ENCODE results near the gene PTGS1. TPM values are rescaled to one million over a fixed set of nuclear protein-coding genes. Genes with fewer than 3 reads are reported as not detected.
A peak's percentile ranks its signal among the peaks of the same experiment; 100 is the strongest.

Gene PTGS1
- total and polyA plus RNA-seq, 2 of the 13 experiments (the other 11 are each of a cell fraction or from before 2014, with no cell fraction given): 0.07 to 0.08 TPM

DNA sequence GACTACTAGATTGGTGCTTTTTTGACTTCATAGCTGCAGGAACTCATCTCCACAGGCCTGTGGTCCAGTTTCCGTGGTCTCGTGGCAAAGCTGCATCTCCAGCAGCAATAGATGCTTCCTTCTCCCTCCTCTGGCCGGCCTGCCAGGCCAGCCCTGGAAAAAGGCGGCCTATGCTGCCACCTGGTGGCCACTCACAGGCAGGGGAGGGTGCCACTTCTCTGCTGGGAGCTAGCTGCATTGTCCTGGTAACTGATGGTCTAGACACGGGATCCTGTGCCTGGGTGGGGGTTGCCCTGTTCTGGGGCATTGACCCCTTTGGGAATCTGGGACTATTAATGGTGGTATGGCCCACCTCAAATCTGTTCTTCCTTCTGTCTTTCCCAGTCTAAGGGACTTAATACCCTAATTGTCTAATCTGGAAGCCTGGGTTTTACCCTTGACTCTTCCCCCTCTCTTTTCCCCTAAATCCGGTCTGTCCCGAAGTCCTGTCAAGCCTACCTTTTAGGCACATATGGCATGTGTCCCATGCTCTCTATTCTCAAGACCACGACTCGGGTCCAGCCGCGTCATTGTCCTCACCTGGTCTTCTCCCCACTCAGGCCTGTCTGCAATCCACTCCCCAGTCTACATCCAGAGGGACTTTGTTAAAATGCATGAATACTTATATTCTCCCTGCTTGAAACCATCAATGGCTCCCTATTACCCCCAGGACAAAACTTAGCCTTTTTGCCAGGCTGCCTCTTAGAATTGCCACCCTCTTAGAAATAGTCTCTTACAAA, 20.1 kb upstream of the PTGS1 start (continued):
- TF ChIP-seq, protein P1, sequence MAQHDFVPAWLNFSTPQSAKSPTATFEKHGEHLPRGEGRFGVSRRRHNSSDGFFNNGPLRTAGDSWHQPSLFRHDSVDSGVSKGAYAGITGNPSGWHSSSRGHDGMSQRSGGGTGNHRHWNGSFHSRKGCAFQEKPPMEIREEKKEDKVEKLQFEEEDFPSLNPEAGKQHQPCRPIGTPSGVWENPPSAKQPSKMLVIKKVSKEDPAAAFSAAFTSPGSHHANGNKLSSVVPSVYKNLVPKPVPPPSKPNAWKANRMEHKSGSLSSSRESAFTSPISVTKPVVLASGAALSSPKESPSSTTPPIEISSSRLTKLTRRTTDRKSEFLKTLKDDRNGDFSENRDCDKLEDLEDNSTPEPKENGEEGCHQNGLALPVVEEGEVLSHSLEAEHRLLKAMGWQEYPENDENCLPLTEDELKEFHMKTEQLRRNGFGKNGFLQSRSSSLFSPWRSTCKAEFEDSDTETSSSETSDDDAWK (CRISPR knock-in tag; IDR thresholded peaks at IDR 0.05): no peak
- no peak for TF ChIP-seq FLYWCH1 (CRISPR knock-in tag; IDR thresholded peaks at IDR 0.05)
- TF ChIP-seq GZF1 (CRISPR knock-in tag; IDR thresholded peaks at IDR 0.05): no peak
- TF ChIP-seq ZFP36 (IDR thresholded peaks at IDR 0.05; ENCODE audit: borderline replicate concordance, low read depth, low read length, partially characterized antibody): peak; percentile 33
- peak; percentile 68 for TF ChIP-seq SALL1 (CRISPR knock-in tag; IDR thresholded peaks at IDR 0.05)
- no peak for TF ChIP-seq ZNF570 (CRISPR knock-in tag; IDR thresholded peaks at IDR 0.05; ENCODE audit: borderline replicate concordance)
- no peak for TF ChIP-seq HNRNPUL1 (IDR thresholded peaks at IDR 0.05; ENCODE audit: low read depth, low read length)
- TF ChIP-seq MED1 (CRISPR knock-in tag; IDR thresholded peaks at IDR 0.05): no peak
- TF ChIP-seq SCMH1 (CRISPR knock-in tag; IDR thresholded peaks at IDR 0.05; ENCODE audit: borderline replicate concordance): no peak
- TF ChIP-seq EHMT2 (IDR thresholded peaks at IDR 0.05; ENCODE audit: borderline replicate concordance, low read depth, low read length): no peak
- no peak for TF ChIP-seq ZNF660 (CRISPR knock-in tag; IDR thresholded peaks at IDR 0.05; ENCODE audit: borderline replicate concordance, low read depth)
- TF ChIP-seq ZNF205 (CRISPR knock-in tag; IDR thresholded peaks at IDR 0.05): peak; percentile 96
- no peak for TF ChIP-seq RBM39 (IDR thresholded peaks at IDR 0.05; ENCODE audit: low read depth, low read length, poor library complexity, severe bottlenecking)
- TF ChIP-seq ZC3H13 (CRISPR knock-in tag; IDR thresholded peaks at IDR 0.05): no peak
- TF ChIP-seq CCAR2 (optimal IDR thresholded peaks at IDR 0.05; ENCODE audit: low read depth, low read length): no peak
- TF ChIP-seq SP1 (IDR thresholded peaks at IDR 0.05): no peak
- no peak for TF ChIP-seq SP1 (CRISPR knock-in tag; IDR thresholded peaks at IDR 0.05)
- TF ChIP-seq SAFB2 (CRISPR knock-in tag; IDR thresholded peaks at IDR 0.05; ENCODE audit: borderline replicate concordance, low read depth): no peak
- TF ChIP-seq CHD4 (IDR thresholded peaks at IDR 0.05; ENCODE audit: borderline replicate concordance, low read length): no peak
- no peak for TF ChIP-seq NCOR1 (IDR thresholded peaks at IDR 0.05; ENCODE audit: borderline replicate concordance, low read length)
- TF ChIP-seq, protein P2, sequence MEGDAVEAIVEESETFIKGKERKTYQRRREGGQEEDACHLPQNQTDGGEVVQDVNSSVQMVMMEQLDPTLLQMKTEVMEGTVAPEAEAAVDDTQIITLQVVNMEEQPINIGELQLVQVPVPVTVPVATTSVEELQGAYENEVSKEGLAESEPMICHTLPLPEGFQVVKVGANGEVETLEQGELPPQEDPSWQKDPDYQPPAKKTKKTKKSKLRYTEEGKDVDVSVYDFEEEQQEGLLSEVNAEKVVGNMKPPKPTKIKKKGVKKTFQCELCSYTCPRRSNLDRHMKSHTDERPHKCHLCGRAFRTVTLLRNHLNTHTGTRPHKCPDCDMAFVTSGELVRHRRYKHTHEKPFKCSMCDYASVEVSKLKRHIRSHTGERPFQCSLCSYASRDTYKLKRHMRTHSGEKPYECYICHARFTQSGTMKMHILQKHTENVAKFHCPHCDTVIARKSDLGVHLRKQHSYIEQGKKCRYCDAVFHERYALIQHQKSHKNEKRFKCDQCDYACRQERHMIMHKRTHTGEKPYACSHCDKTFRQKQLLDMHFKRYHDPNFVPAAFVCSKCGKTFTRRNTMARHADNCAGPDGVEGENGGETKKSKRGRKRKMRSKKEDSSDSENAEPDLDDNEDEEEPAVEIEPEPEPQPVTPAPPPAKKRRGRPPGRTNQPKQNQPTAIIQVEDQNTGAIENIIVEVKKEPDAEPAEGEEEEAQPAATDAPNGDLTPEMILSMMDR (CRISPR knock-in tag; IDR thresholded peaks at IDR 0.05): peak; percentile 97
- no peak for TF ChIP-seq MATR3 (CRISPR knock-in tag; IDR thresholded peaks at IDR 0.05)
- TF ChIP-seq ZNF235 (CRISPR knock-in tag; IDR thresholded peaks at IDR 0.05; ENCODE audit: borderline replicate concordance): no peak
- peak; percentile 46; the same call in 1 of the 2 replicates for TF ChIP-seq TBX2 (CRISPR knock-in tag; IDR thresholded peaks at IDR 0.05; ENCODE audit: borderline replicate concordance)
- no peak for TF ChIP-seq EP300 (IDR thresholded peaks at IDR 0.05; ENCODE audit: low read depth in 2 of 2, low read length in 2 of 2)
- no peak for TF ChIP-seq EP300 (CRISPR knock-in tag; IDR thresholded peaks at IDR 0.05; ENCODE audit: borderline replicate concordance)
- no peak for TF ChIP-seq MAFK (conservative IDR thresholded peaks at IDR 0.05 in 1 of 2, IDR thresholded peaks at IDR 0.05 in 1 of 2; ENCODE audit: low read length in 2 of 2)
- no peak for TF ChIP-seq ZNF253 (CRISPR knock-in tag; IDR thresholded peaks at IDR 0.05; ENCODE audit: borderline replicate concordance)
- no peak for TF ChIP-seq ZNF598 (CRISPR knock-in tag; IDR thresholded peaks at IDR 0.05; ENCODE audit: borderline replicate concordance)

Measured in HepG2 (cell line).